ENCODE data around the gene SIDT1.

GRCh38 chr3:113508966-113509365 lies 23.4 kb upstream of the SIDT1 start:
- no peak for TF ChIP-seq CTCF (IDR thresholded peaks at IDR 0.05)
- TF ChIP-seq POLR2A (IDR thresholded peaks at IDR 0.05), result no peak

All from heart left ventricle (tissue), 13 donors.